HG02840 (cell line): ENCODE data around the gene DLG2.

Source experiments
- ATAC-seq: cut with Tn5 transposase; IDR thresholded peaks from one replicate; pipeline ENCODE4 v1.9.1; 2021; ENCODE audit warnings: mild to moderate bottlenecking, moderate library complexity, moderate number of reproducible peaks; ENCODE audit not compliant: unreplicated experiment, low FRiP score

The DLG2 gene

GRCh38 chr11:83941050-83941449 lies 1686.1 kb downstream of the DLG2 start:
- ATAC-seq, result no peak

- no peak for ATAC-seq
These were observed 1689.0 kb downstream of the DLG2 start for GRCh38 chr11:83938148-83938547.

GRCh38 chr11:83933008-83933407 lies 1694.1 kb downstream of the DLG2 start:
- ATAC-seq, result no peak

- ATAC-seq, result no peak
These were observed 1699.7 kb downstream of the DLG2 start for GRCh38 chr11:83927422-83927821.

GRCh38 chr11:83924795-83925542 lies 1702.2 kb downstream of the DLG2 start:
- ATAC-seq, result no peak

GRCh38 chr11:83923961-83924360 lies 1703.2 kb downstream of the DLG2 start:
- ATAC-seq, result no peak

GRCh38 chr11:83922953-83923352 lies 1704.2 kb downstream of the DLG2 start:
- ATAC-seq, result no peak

GRCh38 chr11:83922318-83922717 lies 1704.8 kb downstream of the DLG2 start:
- no peak for ATAC-seq

GRCh38 chr11:83921447-83922192 lies 1705.5 kb downstream of the DLG2 start:
- ATAC-seq, result no peak

- ATAC-seq, result no peak
These were observed 1708.7 kb downstream of the DLG2 start for GRCh38 chr11:83918476-83918875.

- ATAC-seq, result no peak
These were observed 1712.1 kb downstream of the DLG2 start for GRCh38 chr11:83914995-83915394.

GRCh38 chr11:83909579-83910534 lies 1717.3 kb downstream of the DLG2 start:
- no peak for ATAC-seq

- ATAC-seq, result no peak
These were observed 1718.8 kb downstream of the DLG2 start for GRCh38 chr11:83908298-83908856.

GRCh38 chr11:83895516-83895915 lies 1731.6 kb downstream of the DLG2 start:
- no peak for ATAC-seq

- ATAC-seq, result no peak
These were observed 1745.7 kb downstream of the DLG2 start for GRCh38 chr11:83881428-83881827.

GRCh38 chr11:83871054-83871453 lies 1756.1 kb downstream of the DLG2 start:
- ATAC-seq, result no peak

GRCh38 chr11:83866655-83867054 lies 1760.5 kb downstream of the DLG2 start:
- ATAC-seq, result no peak

- ATAC-seq, result no peak
These were observed 1761.3 kb downstream of the DLG2 start for GRCh38 chr11:83865636-83866461.

- ATAC-seq, result no peak
These were observed 1762.6 kb downstream of the DLG2 start for GRCh38 chr11:83864412-83865057.
